OCI-LY3 (cell line): Measurements from ENCODE around the gene LEO1.

Source experiments
- EZH2phosphoT487 ChIP-seq: fragments of 200-600 bp; shearing (Covaris generic); IDR thresholded peaks from 2 replicates; pipeline ENCODE4 v1.6.1; 2018; ENCODE audit warnings: antibody characterized with exemption, mixed run types, low read depth
- TF ChIP-seq, protein P1 (sequence below): fragments of 200-600, 300-600 bp; sonication (generic); IDR thresholded peaks from 2 replicates; pipeline ENCODE4 v1.5.1; 2014; ENCODE audit warnings: antibody characterized with exemption, low read length, low read depth

DNA sequence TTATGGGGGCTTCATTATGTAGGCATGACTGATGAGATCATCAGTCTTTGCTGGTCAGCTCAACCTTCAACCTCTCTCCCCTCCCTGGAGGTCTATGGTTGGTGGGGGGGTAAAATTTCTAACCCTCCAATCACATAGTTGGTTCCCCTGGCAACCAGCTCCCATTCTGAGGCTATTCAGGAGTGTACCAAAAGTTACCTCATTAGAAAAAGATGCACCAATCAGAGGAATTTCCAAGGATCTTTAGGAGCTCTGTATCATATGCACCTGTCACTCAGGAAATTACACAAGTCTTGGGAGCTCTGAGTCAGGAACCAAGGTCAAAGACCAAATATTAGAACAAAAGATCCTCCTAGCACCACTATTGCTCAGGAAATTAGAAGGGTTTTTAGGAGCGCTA lies 21.4 kb upstream of the LEO1 start:
- TF ChIP-seq, protein P1, sequence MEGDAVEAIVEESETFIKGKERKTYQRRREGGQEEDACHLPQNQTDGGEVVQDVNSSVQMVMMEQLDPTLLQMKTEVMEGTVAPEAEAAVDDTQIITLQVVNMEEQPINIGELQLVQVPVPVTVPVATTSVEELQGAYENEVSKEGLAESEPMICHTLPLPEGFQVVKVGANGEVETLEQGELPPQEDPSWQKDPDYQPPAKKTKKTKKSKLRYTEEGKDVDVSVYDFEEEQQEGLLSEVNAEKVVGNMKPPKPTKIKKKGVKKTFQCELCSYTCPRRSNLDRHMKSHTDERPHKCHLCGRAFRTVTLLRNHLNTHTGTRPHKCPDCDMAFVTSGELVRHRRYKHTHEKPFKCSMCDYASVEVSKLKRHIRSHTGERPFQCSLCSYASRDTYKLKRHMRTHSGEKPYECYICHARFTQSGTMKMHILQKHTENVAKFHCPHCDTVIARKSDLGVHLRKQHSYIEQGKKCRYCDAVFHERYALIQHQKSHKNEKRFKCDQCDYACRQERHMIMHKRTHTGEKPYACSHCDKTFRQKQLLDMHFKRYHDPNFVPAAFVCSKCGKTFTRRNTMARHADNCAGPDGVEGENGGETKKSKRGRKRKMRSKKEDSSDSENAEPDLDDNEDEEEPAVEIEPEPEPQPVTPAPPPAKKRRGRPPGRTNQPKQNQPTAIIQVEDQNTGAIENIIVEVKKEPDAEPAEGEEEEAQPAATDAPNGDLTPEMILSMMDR = no peak
- no peak for TF ChIP-seq EZH2phosphoT487
